GM19238 (cell line): ENCODE data around the gene GSN.

Experiments used
- DNase-seq: peaks from one replicate; pipeline ENCODE4 v3.0.0; 2011; ENCODE audit warnings: low spot score; ENCODE audit not compliant: insufficient read length

GSN gene

GRCh38 chr9:121322737-121323448, 54.9 kb downstream of the GSN start:
- no peak for DNase-seq

- DNase-seq, result no peak
Measured at GRCh38 chr9:121323449-121324151, 55.6 kb downstream of the GSN start.

- no peak for DNase-seq
Measured at GRCh38 chr9:121324316-121324715, 56.4 kb downstream of the GSN start.

- no peak for DNase-seq
Measured at GRCh38 chr9:121324755-121325154, 56.8 kb downstream of the GSN start.

- no peak for DNase-seq
Measured at GRCh38 chr9:121325387-121325786, 57.4 kb downstream of the GSN start.

GRCh38 chr9:121326130-121326838, 58.3 kb downstream of the GSN start:
- DNase-seq, result no peak

- no peak for DNase-seq
Measured at GRCh38 chr9:121326901-121327613, 59.1 kb downstream of the GSN start.

GRCh38 chr9:121328476-121328875, 60.5 kb downstream of the GSN start:
- DNase-seq, result no peak

- DNase-seq, result no peak
Measured at GRCh38 chr9:121328876-121329681, 61.1 kb downstream of the GSN start.

GRCh38 chr9:121331549-121331948, 63.6 kb downstream of the GSN start:
- no peak for DNase-seq

GRCh38 chr9:121331992-121332685, 64.2 kb downstream of the GSN start:
- no peak for DNase-seq

- no peak for DNase-seq
Measured at GRCh38 chr9:121333950-121334773, 66.2 kb downstream of the GSN start.

- no peak for DNase-seq
Measured at GRCh38 chr9:121336665-121337064, 68.7 kb downstream of the GSN start.

GRCh38 chr9:121339437-121339836, 71.5 kb downstream of the GSN start:
- no peak for DNase-seq

GRCh38 chr9:121340676-121341392, 72.9 kb downstream of the GSN start:
- DNase-seq, result peak; percentile 24

- no peak for DNase-seq
Measured at GRCh38 chr9:121344184-121344583, 76.2 kb downstream of the GSN start.

- DNase-seq, result no peak
Measured at GRCh38 chr9:121345070-121345469, 77.1 kb downstream of the GSN start.

- no peak for DNase-seq
Measured at GRCh38 chr9:121348221-121348620, 80.3 kb downstream of the GSN start.

GRCh38 chr9:121349009-121349408, 81.0 kb downstream of the GSN start:
- no peak for DNase-seq
